OCI-LY3 (cell line): ENCODE data around the gene NUDC.

Experiments
- EZH2phosphoT487 ChIP-seq: fragments of 200-600 bp; shearing (Covaris generic); IDR thresholded peaks from 2 replicates; pipeline ENCODE4 v1.6.1; 2018; ENCODE audit warnings: antibody characterized with exemption, mixed run types, low read depth
- TF ChIP-seq, protein P1 (sequence below): fragments of 200-600, 300-600 bp; sonication (generic); IDR thresholded peaks from 2 replicates; pipeline ENCODE4 v1.5.1; 2014; ENCODE audit warnings: antibody characterized with exemption, low read length, low read depth

DNA sequence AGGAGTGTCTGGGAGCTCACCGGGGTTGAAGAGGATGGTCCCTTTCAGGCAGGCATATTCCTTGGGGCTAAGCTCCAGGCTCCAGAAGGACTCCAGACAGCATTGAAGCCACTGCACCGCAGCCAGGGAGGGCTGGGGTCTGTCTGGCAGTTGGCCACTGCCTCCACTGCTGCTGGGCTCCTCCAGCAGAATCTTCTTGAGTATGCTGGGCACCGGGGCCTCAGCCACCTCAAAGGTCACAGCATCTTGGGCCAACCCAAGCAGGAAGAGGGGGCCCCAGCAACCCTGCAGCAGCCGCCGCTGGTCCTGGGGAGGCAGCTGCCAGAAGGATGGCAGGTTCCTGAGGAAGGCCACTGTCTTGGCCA is 8.2 kb upstream of the NUDC start:
- TF ChIP-seq, protein P1, sequence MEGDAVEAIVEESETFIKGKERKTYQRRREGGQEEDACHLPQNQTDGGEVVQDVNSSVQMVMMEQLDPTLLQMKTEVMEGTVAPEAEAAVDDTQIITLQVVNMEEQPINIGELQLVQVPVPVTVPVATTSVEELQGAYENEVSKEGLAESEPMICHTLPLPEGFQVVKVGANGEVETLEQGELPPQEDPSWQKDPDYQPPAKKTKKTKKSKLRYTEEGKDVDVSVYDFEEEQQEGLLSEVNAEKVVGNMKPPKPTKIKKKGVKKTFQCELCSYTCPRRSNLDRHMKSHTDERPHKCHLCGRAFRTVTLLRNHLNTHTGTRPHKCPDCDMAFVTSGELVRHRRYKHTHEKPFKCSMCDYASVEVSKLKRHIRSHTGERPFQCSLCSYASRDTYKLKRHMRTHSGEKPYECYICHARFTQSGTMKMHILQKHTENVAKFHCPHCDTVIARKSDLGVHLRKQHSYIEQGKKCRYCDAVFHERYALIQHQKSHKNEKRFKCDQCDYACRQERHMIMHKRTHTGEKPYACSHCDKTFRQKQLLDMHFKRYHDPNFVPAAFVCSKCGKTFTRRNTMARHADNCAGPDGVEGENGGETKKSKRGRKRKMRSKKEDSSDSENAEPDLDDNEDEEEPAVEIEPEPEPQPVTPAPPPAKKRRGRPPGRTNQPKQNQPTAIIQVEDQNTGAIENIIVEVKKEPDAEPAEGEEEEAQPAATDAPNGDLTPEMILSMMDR: no peak
- TF ChIP-seq EZH2phosphoT487: no peak
